ENCODE results near the gene STAT4. TPM values are rescaled to one million over a fixed set of nuclear protein-coding genes. Genes with fewer than 3 reads are reported as not detected.

The STAT4 gene
- total RNA-seq, 1 donor from 2014 or later, result 0.46 TPM

GRCh38 chr2:191015831-191016230, 135.0 kb downstream of the STAT4 start:
- no peaks in the 10 kb centered on the region for H3K36me3 ChIP-seq (ENCODE audit: control insufficient read depth, insufficient read depth, low read length)
- DNase-seq (ENCODE audit: low read depth), result no peak
- H3K27me3 ChIP-seq (ENCODE audit: control insufficient read depth, insufficient read depth, low read length), result no peaks in the 10 kb centered on the region
- H3K4me3 ChIP-seq (ENCODE audit: low read depth, low read length), result no peak overlapping the region
- TF ChIP-seq, protein P1, sequence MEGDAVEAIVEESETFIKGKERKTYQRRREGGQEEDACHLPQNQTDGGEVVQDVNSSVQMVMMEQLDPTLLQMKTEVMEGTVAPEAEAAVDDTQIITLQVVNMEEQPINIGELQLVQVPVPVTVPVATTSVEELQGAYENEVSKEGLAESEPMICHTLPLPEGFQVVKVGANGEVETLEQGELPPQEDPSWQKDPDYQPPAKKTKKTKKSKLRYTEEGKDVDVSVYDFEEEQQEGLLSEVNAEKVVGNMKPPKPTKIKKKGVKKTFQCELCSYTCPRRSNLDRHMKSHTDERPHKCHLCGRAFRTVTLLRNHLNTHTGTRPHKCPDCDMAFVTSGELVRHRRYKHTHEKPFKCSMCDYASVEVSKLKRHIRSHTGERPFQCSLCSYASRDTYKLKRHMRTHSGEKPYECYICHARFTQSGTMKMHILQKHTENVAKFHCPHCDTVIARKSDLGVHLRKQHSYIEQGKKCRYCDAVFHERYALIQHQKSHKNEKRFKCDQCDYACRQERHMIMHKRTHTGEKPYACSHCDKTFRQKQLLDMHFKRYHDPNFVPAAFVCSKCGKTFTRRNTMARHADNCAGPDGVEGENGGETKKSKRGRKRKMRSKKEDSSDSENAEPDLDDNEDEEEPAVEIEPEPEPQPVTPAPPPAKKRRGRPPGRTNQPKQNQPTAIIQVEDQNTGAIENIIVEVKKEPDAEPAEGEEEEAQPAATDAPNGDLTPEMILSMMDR (IDR thresholded peaks at IDR 0.05; ENCODE audit: insufficient read depth, low read length, poor library complexity, severe bottlenecking), result no peak

DNA sequence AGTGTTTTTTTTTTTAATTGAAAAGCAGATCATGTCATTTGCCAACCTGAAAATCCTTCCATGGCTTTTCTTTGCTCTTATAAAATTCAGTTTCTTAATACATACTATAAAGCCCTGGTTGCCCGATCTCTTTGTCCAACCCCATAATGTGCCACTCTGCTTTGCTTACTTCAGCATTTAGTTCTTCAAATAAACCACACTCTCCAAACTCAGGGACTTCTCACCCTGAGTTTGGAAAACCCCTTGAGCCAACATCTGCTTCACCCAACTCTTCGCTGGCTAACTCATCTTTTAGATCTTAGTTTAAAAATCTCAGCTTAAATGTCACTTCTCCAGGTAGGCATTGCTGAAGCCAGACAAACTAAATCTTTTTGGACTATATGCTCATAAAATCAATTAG, 135.6 kb downstream of the STAT4 start:
- no peak for DNase-seq (ENCODE audit: low read depth)
- Histone ChIP-seq H3K4me3 (ENCODE audit: low read depth, low read length) (no peak overlapping the region), H3K27me3 (ENCODE audit: control insufficient read depth, insufficient read depth, low read length) (no peaks in the 10 kb centered on the region), H3K36me3 (ENCODE audit: control insufficient read depth, insufficient read depth, low read length) (no peaks in the 10 kb centered on the region)
- TF ChIP-seq, protein P1 (IDR thresholded peaks at IDR 0.05; ENCODE audit: insufficient read depth, low read length, poor library complexity, severe bottlenecking), result no peak

GRCh38 chr2:191014653-191015020, 136.2 kb downstream of the STAT4 start:
- TF ChIP-seq, protein P1 (IDR thresholded peaks at IDR 0.05; ENCODE audit: insufficient read depth, low read length, poor library complexity, severe bottlenecking), result no peak
- H3K36me3 ChIP-seq (ENCODE audit: control insufficient read depth, insufficient read depth, low read length), result no peaks in the 10 kb centered on the region
- H3K4me3 ChIP-seq (ENCODE audit: low read depth, low read length), result peak overlapping the region; percentile 51
- no peak for DNase-seq (ENCODE audit: low read depth)
- H3K27me3 ChIP-seq (ENCODE audit: control insufficient read depth, insufficient read depth, low read length), result no peaks in the 10 kb centered on the region

- no peak for DNase-seq (ENCODE audit: low read depth)
- TF ChIP-seq, protein P1 (IDR thresholded peaks at IDR 0.05; ENCODE audit: insufficient read depth, low read length, poor library complexity, severe bottlenecking), result no peak
- H3K27me3 ChIP-seq (ENCODE audit: control insufficient read depth, insufficient read depth, low read length), result no peaks in the 10 kb centered on the region
- no peaks in the 10 kb centered on the region for H3K36me3 ChIP-seq (ENCODE audit: control insufficient read depth, insufficient read depth, low read length)
- peak within 1 kb of the TSS; percentile 91 for H3K4me3 ChIP-seq (ENCODE audit: low read depth, low read length)
Observed at GRCh38 chr2:191013932-191014652, 136.7 kb downstream of the STAT4 start, which contains the start of gene STAT1. Gene STAT1, minus strand, starts transcription at chr2:191014171. Its CDS starts 4,168 bp downstream, at chr2:191010003.

GRCh38 chr2:191013682-191013931, 137.2 kb downstream of the STAT4 start:
- Histone ChIP-seq H3K4me3 (ENCODE audit: low read depth, low read length) (peak overlapping the region; percentile 91), H3K36me3 (ENCODE audit: control insufficient read depth, insufficient read depth, low read length) (no peaks in the 10 kb centered on the region), H3K27me3 (ENCODE audit: control insufficient read depth, insufficient read depth, low read length) (no peaks in the 10 kb centered on the region)
- TF ChIP-seq, protein P1 (IDR thresholded peaks at IDR 0.05; ENCODE audit: insufficient read depth, low read length, poor library complexity, severe bottlenecking), result no peak
- no peak for DNase-seq (ENCODE audit: low read depth)

Data from kidney epithelial cell (primary cell).